HCT116 (cell line): ENCODE results near the gene ELF5. TPM values are rescaled to one million over a fixed set of nuclear protein-coding genes. Genes with fewer than 3 reads are reported as not detected.

Experiments
- ATAC-seq: fragments of 200-7000 bp; cut with Tn5 transposase; 2 replicates; pipeline ENCODE4 v1.9.1; 2020; ENCODE audit warnings: mild to moderate bottlenecking, moderate library complexity
- BruUV-seq: library from RNA; stranded (reverse); fragments of 400-500 nt; replicated peaks from 2 replicates; lab custom pipeline; 2021; lab: Mats Ljungman, UMichigan
- CTCF ChIA-PET: fragments of 300-600 bp; sonication (Branson Sonifier 250); formaldehyde crosslinking; loops from one replicate; lab custom pipeline; 2021; ENCODE audit warnings: antibody characterized with exemption; lab: Charles Lee
- POLR2A ChIA-PET: fragments of 300-600, 350-600 bp; sonication (Branson Sonifier 250); formaldehyde crosslinking; loops from one replicate; lab custom pipeline; 2021; ENCODE audit warnings: antibody characterized with exemption; lab: Charles Lee
- RAD21 ChIA-PET, 2 experiments: fragments of 300-600 bp; sonication (Branson Sonifier 250); formaldehyde crosslinking; loops; one replicate each; lab custom pipeline; 2023; ENCODE audit warnings: low total read pairs in 2 of 2; ENCODE audit not compliant: uncharacterized antibody in 2 of 2, unreplicated experiment in 2 of 2, low non-redundant PET in 1 of 2; lab: Charles Lee
- DNase-seq: peaks from one replicate; pipeline ENCODE4 v3.0.0-alpha.2; 2010; ENCODE audit warnings: low read depth, low spot score
- H2AFZ ChIP-seq: fragments of 200-600 bp; shearing (Covaris generic), sonication (generic); 2 replicates; pipeline ENCODE4 v1.6.1; 2017; ENCODE audit warnings: low read depth, mixed run types, mixed read lengths, antibody characterized with exemption, low read length; ENCODE audit not compliant: poor library complexity, severe bottlenecking
- H3K27ac ChIP-seq: 2 replicates; pipeline ENCODE4 v1.5.1; 2012; ENCODE audit warnings: low read depth, low read length
- H3K27me3 ChIP-seq: fragments of 200-600 bp; sonication (generic); 2 replicates; pipeline ENCODE4 v1.6.1; 2016; ENCODE audit warnings: mixed run types, low read length, mixed read lengths; ENCODE audit not compliant: insufficient read depth
- H3K36me3 ChIP-seq, 2 experiments: fragments of 200-500 bp in 1 of 2; fragments of 200-600 bp in 1 of 2; sonication (Bioruptor generic) in 1 of 2; sonication (generic) in 1 of 2; 2 replicates each; pipeline versions ENCODE4 v1.5.1 to v1.6.1; 2014 to 2016; ENCODE audit warnings: low read length in 2 of 2, inconsistent platforms in 1 of 2, mixed read lengths in 1 of 2, mixed run types in 1 of 2; ENCODE audit not compliant: insufficient read depth in 2 of 2, control insufficient read depth in 1 of 2
- H3K4me1 ChIP-seq, 2 experiments: fragments of 200-600 bp in 1 of 2; sonication (generic) in 1 of 2; 2 replicates each; pipeline versions ENCODE4 v1.5.1 to v1.6.1; 2012 to 2017; ENCODE audit warnings: low read length in 2 of 2, inconsistent platforms in 1 of 2, mild to moderate bottlenecking in 1 of 2, mixed read lengths in 1 of 2, mixed run types in 1 of 2, moderate library complexity in 1 of 2; ENCODE audit not compliant: insufficient read depth in 2 of 2, control insufficient read depth in 1 of 2
- H3K4me2 ChIP-seq: fragments of 200-600 bp; sonication (generic); 2 replicates; pipeline ENCODE4 v1.6.1; 2017; ENCODE audit warnings: mixed run types, low read length, mixed read lengths
- H3K4me3 ChIP-seq, 2 experiments: fragments of 200-600 bp in 1 of 2; sonication (generic) in 1 of 2; replicated peaks in 1 of 2; 2 replicates each; pipeline ENCODE4 v1.5.1; 2011 to 2016; ENCODE audit warnings: low read length in 2 of 2, control low read depth in 1 of 2, low read depth in 1 of 2, mild to moderate bottlenecking in 1 of 2, mixed read lengths in 1 of 2, mixed run types in 1 of 2
- H3K79me2 ChIP-seq: fragments of 200-600 bp; sonication (generic); 2 replicates; pipeline ENCODE4 v1.6.1; 2017; ENCODE audit warnings: mild to moderate bottlenecking, mixed run types, low read length, moderate library complexity, mixed read lengths; ENCODE audit not compliant: insufficient read depth
- H3K9ac ChIP-seq: fragments of 200-600 bp; sonication (generic); 2 replicates; pipeline ENCODE4 v1.6.1; 2016; ENCODE audit warnings: low read length, mixed read lengths
- H3K9me2 ChIP-seq: fragments of 200-600 bp; sonication (generic), shearing (Covaris generic); 2 replicates; pipeline ENCODE4 v1.6.1; 2017; ENCODE audit warnings: mixed run types, mild to moderate bottlenecking, moderate library complexity; ENCODE audit not compliant: insufficient read depth
- H3K9me3 ChIP-seq, 2 experiments: fragments of 200-500 bp in 1 of 2; fragments of 200-600 bp in 1 of 2; sonication (Bioruptor generic) in 1 of 2; sonication (generic) in 1 of 2; 2 replicates each; pipeline ENCODE4 v1.6.1; 2014 to 2017; ENCODE audit warnings: low read length in 2 of 2, mixed read lengths in 2 of 2, inconsistent platforms in 1 of 2, low read depth in 1 of 2, mild to moderate bottlenecking in 1 of 2, mixed run types in 1 of 2, moderate library complexity in 1 of 2; ENCODE audit not compliant: control insufficient read depth in 1 of 2, insufficient read depth in 1 of 2
- H4K20me1 ChIP-seq: fragments of 200-600 bp; sonication (generic), shearing (Covaris generic); 2 replicates; pipeline ENCODE4 v1.6.1; 2017; ENCODE audit warnings: mixed run types, mild to moderate bottlenecking, moderate library complexity; ENCODE audit not compliant: insufficient read depth
- CTCF ChIP-seq, 3 experiments: fragments of 200-600 bp in 1 of 3; sonication (generic) in 1 of 3; IDR thresholded peaks in 2 of 3; conservative IDR thresholded peaks in 1 of 3; 2 replicates each; pipeline ENCODE4 v1.5.1; 2012 to 2017; ENCODE audit warnings: low read depth in 2 of 3, low read length in 2 of 3, antibody characterized with exemption in 1 of 3, borderline replicate concordance in 1 of 3, control low read depth in 1 of 3, mild to moderate bottlenecking in 1 of 3, mixed read lengths in 1 of 3, mixed run types in 1 of 3, moderate library complexity in 1 of 3; ENCODE audit not compliant: insufficient read depth in 1 of 3
- ELF1 ChIP-seq: IDR thresholded peaks from 2 replicates; pipeline ENCODE4 v1.6.1; 2012; ENCODE audit warnings: low read depth, borderline replicate concordance
- EZH2 ChIP-seq: fragments of 200-600 bp; sonication (generic); IDR thresholded peaks from 2 replicates; pipeline ENCODE4 v1.6.1; 2017; ENCODE audit warnings: antibody characterized with exemption, mixed run types
- FOSL1 ChIP-seq: IDR thresholded peaks from 2 replicates; pipeline ENCODE4 v1.6.1; 2012; ENCODE audit warnings: low read depth
- JUND ChIP-seq: IDR thresholded peaks from 2 replicates; pipeline ENCODE4 v1.6.1; 2012
- POLR2A ChIP-seq: IDR thresholded peaks from 2 replicates; pipeline ENCODE4 v1.7.0; 2011; ENCODE audit warnings: borderline replicate concordance; ENCODE audit not compliant: insufficient read depth, insufficient read length; ENCODE audit errors: extremely low read depth
- POLR2AphosphoS5 ChIP-seq: IDR thresholded peaks from 2 replicates; pipeline ENCODE4 v1.6.1; 2011; ENCODE audit warnings: mild to moderate bottlenecking, low read depth, low read length, moderate library complexity
- TCF7L2 ChIP-seq: IDR thresholded peaks from 2 replicates; pipeline ENCODE4 v1.7.0; 2011; ENCODE audit warnings: borderline replicate concordance, inconsistent platforms; ENCODE audit not compliant: insufficient read depth, insufficient read length; ENCODE audit errors: extremely low read depth
- intact Hi-C: fragments of 100-400 bp; cut with micrococcal nuclease; formaldehyde crosslinking; loops from 2 replicates; pipeline ENCODE4 v1.10.0; 2022
- total RNA-seq: library from RNA; stranded (reverse); gene quantifications from one replicate; pipeline ENCODE4 v1.2.1, GENCODE V29; 2021; ENCODE audit not compliant: unreplicated experiment
- TF ChIP-seq, protein P1 (sequence below): IDR thresholded peaks from 2 replicates; pipeline ENCODE4 v1.6.1; 2012
- TF ChIP-seq, protein P2 (sequence below): IDR thresholded peaks from 2 replicates; pipeline ENCODE4 v1.6.1; 2012; ENCODE audit warnings: low read depth

ELF5 gene
- total RNA-seq, 1 experiment from 2014 or later: 0.32 TPM

- CTCF ChIA-PET: no interaction called here
Observed at GRCh38 chr11:34483106-34483874, 30.3 kb downstream of the ELF5 start.

More at GRCh38 chr11:34483106-34483874, 30.3 kb downstream of the ELF5 start:
- ChIA-PET POLR2A (no interaction called here), RAD21 (no interaction called here)
- no peak overlapping the region for H2AFZ ChIP-seq
- H3K36me3 ChIP-seq: no peaks in the 10 kb centered on the region
- no peak for ATAC-seq
- peaks cover 8 to 11% of the 10 kb centered on the region in 2 experiments; a peak in 3 of 4 replicates for H3K4me1 ChIP-seq
- no peak for TF ChIP-seq JUND
- TF ChIP-seq ELF1: no peak
- TF ChIP-seq CTCF (IDR thresholded peaks at IDR 0.05 in 2 of 3, conservative IDR thresholded peaks at IDR 0.05 in 1 of 3; ENCODE audit: borderline replicate concordance in 1 of 3, insufficient read depth in 1 of 3, low read depth in 2 of 3, low read length in 2 of 3): no peak
- no peak for TF ChIP-seq POLR2AphosphoS5
- no peak for TF ChIP-seq TCF7L2
- TF ChIP-seq, protein P1, sequence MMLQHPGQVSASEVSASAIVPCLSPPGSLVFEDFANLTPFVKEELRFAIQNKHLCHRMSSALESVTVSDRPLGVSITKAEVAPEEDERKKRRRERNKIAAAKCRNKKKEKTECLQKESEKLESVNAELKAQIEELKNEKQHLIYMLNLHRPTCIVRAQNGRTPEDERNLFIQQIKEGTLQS: no peak
- TF ChIP-seq POLR2A: no peak
- no peak for TF ChIP-seq FOSL1
- no peak for TF ChIP-seq EZH2
- TF ChIP-seq, protein P2, sequence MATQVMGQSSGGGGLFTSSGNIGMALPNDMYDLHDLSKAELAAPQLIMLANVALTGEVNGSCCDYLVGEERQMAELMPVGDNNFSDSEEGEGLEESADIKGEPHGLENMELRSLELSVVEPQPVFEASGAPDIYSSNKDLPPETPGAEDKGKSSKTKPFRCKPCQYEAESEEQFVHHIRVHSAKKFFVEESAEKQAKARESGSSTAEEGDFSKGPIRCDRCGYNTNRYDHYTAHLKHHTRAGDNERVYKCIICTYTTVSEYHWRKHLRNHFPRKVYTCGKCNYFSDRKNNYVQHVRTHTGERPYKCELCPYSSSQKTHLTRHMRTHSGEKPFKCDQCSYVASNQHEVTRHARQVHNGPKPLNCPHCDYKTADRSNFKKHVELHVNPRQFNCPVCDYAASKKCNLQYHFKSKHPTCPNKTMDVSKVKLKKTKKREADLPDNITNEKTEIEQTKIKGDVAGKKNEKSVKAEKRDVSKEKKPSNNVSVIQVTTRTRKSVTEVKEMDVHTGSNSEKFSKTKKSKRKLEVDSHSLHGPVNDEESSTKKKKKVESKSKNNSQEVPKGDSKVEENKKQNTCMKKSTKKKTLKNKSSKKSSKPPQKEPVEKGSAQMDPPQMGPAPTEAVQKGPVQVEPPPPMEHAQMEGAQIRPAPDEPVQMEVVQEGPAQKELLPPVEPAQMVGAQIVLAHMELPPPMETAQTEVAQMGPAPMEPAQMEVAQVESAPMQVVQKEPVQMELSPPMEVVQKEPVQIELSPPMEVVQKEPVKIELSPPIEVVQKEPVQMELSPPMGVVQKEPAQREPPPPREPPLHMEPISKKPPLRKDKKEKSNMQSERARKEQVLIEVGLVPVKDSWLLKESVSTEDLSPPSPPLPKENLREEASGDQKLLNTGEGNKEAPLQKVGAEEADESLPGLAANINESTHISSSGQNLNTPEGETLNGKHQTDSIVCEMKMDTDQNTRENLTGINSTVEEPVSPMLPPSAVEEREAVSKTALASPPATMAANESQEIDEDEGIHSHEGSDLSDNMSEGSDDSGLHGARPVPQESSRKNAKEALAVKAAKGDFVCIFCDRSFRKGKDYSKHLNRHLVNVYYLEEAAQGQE: no peak
- no peak overlapping the region for H3K27ac ChIP-seq
- H3K27me3 ChIP-seq: no peaks in the 10 kb centered on the region
- no peak overlapping the region for H3K4me2 ChIP-seq
- H3K9me3 ChIP-seq: no peaks in the 10 kb centered on the region
- intact Hi-C loops: no loop called here
- no TSS peak for BruUV-seq
- no peak for DNase-seq
- H3K4me3 ChIP-seq: no peak overlapping the region
- no peak overlapping the region for H3K9ac ChIP-seq
- H3K79me2 ChIP-seq: no peaks in the 10 kb centered on the region
- no peaks in the 10 kb centered on the region for H3K9me2 ChIP-seq
- no peaks in the 10 kb centered on the region for H4K20me1 ChIP-seq
